H1 (cell line): Measurements from ENCODE around the gene PRR16. TPM values are rescaled to one million over a fixed set of nuclear protein-coding genes. Genes with fewer than 3 reads are reported as not detected.

Experiments used
- CTCF ChIA-PET: fragments of 300-600 bp; sonication (Branson Sonifier 250); formaldehyde crosslinking; loops from one replicate; lab custom pipeline; 2021; ENCODE audit not compliant: partially characterized antibody; lab: Charles Lee
- POLR2A ChIA-PET: fragments of 300-600 bp; sonication (Branson Sonifier 250); formaldehyde crosslinking; loops from one replicate; lab custom pipeline; 2021; ENCODE audit warnings: inconsistent platforms; ENCODE audit not compliant: partially characterized antibody; lab: Charles Lee
- DNase-seq, 2 experiments: peaks; one replicate each; pipeline versions ENCODE4 v3.0.0 to v3.0.0-alpha.2; 2010 to 2022; ENCODE audit warnings: low spot score in 2 of 2, low read depth in 1 of 2, mixed read lengths in 1 of 2
- FAIRE-seq: peaks from 2 replicates; lab custom pipeline; 2011; peaks lifted over from hg19 to GRCh38; lab: Jason Lieb, UNC
- H2AFZ ChIP-seq: 2 replicates; pipeline ENCODE4 v1.8.1; 2012; ENCODE audit warnings: low read length, inconsistent platforms
- H2AK5ac ChIP-seq: 2 replicates; pipeline ENCODE4 v1.6.1; 2013; ENCODE audit warnings: low read depth, low read length
- H2BK120ac ChIP-seq: replicated peaks from 2 replicates; pipeline ENCODE3; 2013; ENCODE audit warnings: low read depth, low read length, inconsistent platforms
- H2BK12ac ChIP-seq: 2 replicates; pipeline ENCODE4 v1.6.1; 2013; ENCODE audit warnings: low read depth, low read length
- H2BK15ac ChIP-seq: 2 replicates; pipeline ENCODE4 v1.6.1; 2013; ENCODE audit warnings: low read length
- H2BK20ac ChIP-seq: 2 replicates; pipeline ENCODE4 v1.6.1; 2013; ENCODE audit warnings: low read length
- H2BK5ac ChIP-seq: 2 replicates; pipeline ENCODE4 v1.6.1; 2013; ENCODE audit warnings: low read depth, low read length
- H3K14ac ChIP-seq: 2 replicates; pipeline ENCODE4 v1.6.1; 2013; ENCODE audit warnings: inconsistent platforms; ENCODE audit not compliant: insufficient read length
- H3K18ac ChIP-seq: 2 replicates; pipeline ENCODE4 v1.6.1; 2013; ENCODE audit warnings: low read length; ENCODE audit errors: extremely low read depth
- H3K23ac ChIP-seq: 2 replicates; pipeline ENCODE4 v1.6.1; 2013; ENCODE audit warnings: inconsistent platforms; ENCODE audit not compliant: insufficient read length
- H3K23me2 ChIP-seq: 2 replicates; pipeline ENCODE4 v1.6.1; 2013; ENCODE audit warnings: low read depth, low read length
- H3K27ac ChIP-seq: 2 replicates; pipeline ENCODE4 v1.6.1; 2011; ENCODE audit warnings: low read depth, low read length, inconsistent platforms
- H3K27me3 ChIP-seq, 4 experiments: replicated peaks in 1 of 4; 1 replicate in 1 of 4; 2 replicates in 3 of 4; pipeline versions ENCODE4 v1.6.1 to v1.8.1; 2011 to 2013; ENCODE audit warnings: low read length in 3 of 4, mild to moderate bottlenecking in 3 of 4, inconsistent platforms in 2 of 4, mixed read lengths in 2 of 4, moderate library complexity in 1 of 4; ENCODE audit not compliant: control insufficient read depth in 3 of 4, insufficient read depth in 3 of 4; ENCODE audit errors: extremely low read depth in 1 of 4
- H3K36me3 ChIP-seq, 4 experiments: 2 replicates each; pipeline versions ENCODE4 v1.6.1 to v1.8.1; 2011 to 2013; ENCODE audit warnings: mild to moderate bottlenecking in 4 of 4, low read length in 3 of 4, moderate library complexity in 2 of 4, control low read depth in 1 of 4, inconsistent platforms in 1 of 4; ENCODE audit not compliant: insufficient read depth in 4 of 4, control insufficient read depth in 2 of 4
- H3K4ac ChIP-seq: replicated peaks from 2 replicates; pipeline ENCODE3; 2013; ENCODE audit warnings: low read length, low read depth, mixed read lengths, inconsistent platforms; ENCODE audit not compliant: insufficient read length
- H3K4me1 ChIP-seq, 4 experiments: replicated peaks in 1 of 4; 1 replicate in 1 of 4; 2 replicates in 3 of 4; pipeline versions ENCODE4 v1.6.1 to v1.8.1; 2011 to 2013; ENCODE audit warnings: low read length in 3 of 4, inconsistent platforms in 2 of 4, mixed read lengths in 1 of 4; ENCODE audit not compliant: insufficient read depth in 4 of 4, control insufficient read depth in 3 of 4
- H3K4me2 ChIP-seq, 2 experiments: 2 replicates each; pipeline versions ENCODE4 v1.6.1 to v1.8.1; 2011 to 2013; ENCODE audit warnings: low read depth in 2 of 2, low read length in 2 of 2, control low read depth in 1 of 2, inconsistent platforms in 1 of 2, mild to moderate bottlenecking in 1 of 2; ENCODE audit not compliant: insufficient read depth in 1 of 2
- H3K4me3 ChIP-seq, 4 experiments: fragments of 200-600, 300-600 bp in 1 of 4; sonication (generic), shearing (Covaris generic), sonication (Bioruptor Twin) in 1 of 4; 2 replicates each; pipeline versions ENCODE4 v1.5.1 to v1.8.1; 2011 to 2016; ENCODE audit warnings: low read length in 4 of 4, low read depth in 3 of 4, control low read depth in 2 of 4, inconsistent platforms in 2 of 4, mild to moderate bottlenecking in 2 of 4, mixed read lengths in 1 of 4, moderate library complexity in 1 of 4; ENCODE audit not compliant: insufficient read depth in 2 of 4; ENCODE audit errors: extremely low read depth in 1 of 4
- H3K56ac ChIP-seq: replicated peaks from 2 replicates; pipeline ENCODE3; 2013; ENCODE audit warnings: low read depth, mild to moderate bottlenecking, mixed read lengths, low read length, inconsistent platforms; ENCODE audit not compliant: insufficient read length
- H3K79me1 ChIP-seq: 2 replicates; pipeline ENCODE4 v1.6.1; 2013; ENCODE audit warnings: low read depth, low read length, control low read depth
- H3K79me2 ChIP-seq, 2 experiments: 2 replicates each; pipeline versions ENCODE4 v1.6.1 to v1.8.1; 2012 to 2013; ENCODE audit warnings: low read length in 2 of 2, mild to moderate bottlenecking in 2 of 2, inconsistent platforms in 1 of 2; ENCODE audit not compliant: insufficient read depth in 2 of 2, control insufficient read depth in 1 of 2
- H3K9ac ChIP-seq, 4 experiments: replicated peaks in 1 of 4; 1 replicate in 1 of 4; 2 replicates in 3 of 4; pipeline versions ENCODE4 v1.6.1 to v1.8.1; 2011 to 2013; ENCODE audit warnings: low read depth in 3 of 4, low read length in 3 of 4, control low read depth in 2 of 4, mild to moderate bottlenecking in 2 of 4, moderate library complexity in 2 of 4, inconsistent platforms in 1 of 4; ENCODE audit errors: extremely low read depth in 1 of 4
- H3K9me3 ChIP-seq, 2 experiments: 2 replicates each; pipeline versions ENCODE4 v1.6.1 to v1.8.1; 2012 to 2013; ENCODE audit warnings: mild to moderate bottlenecking in 2 of 2, moderate library complexity in 2 of 2, control low read depth in 1 of 2, inconsistent platforms in 1 of 2, low read depth in 1 of 2, low read length in 1 of 2, mixed read lengths in 1 of 2; ENCODE audit not compliant: insufficient read depth in 2 of 2
- H4K20me1 ChIP-seq, 2 experiments: replicated peaks in 1 of 2; 2 replicates each; pipeline versions ENCODE3 to v1.8.1; 2011 to 2013; ENCODE audit warnings: inconsistent platforms in 2 of 2, low read length in 2 of 2, mild to moderate bottlenecking in 1 of 2; ENCODE audit not compliant: insufficient read depth in 2 of 2, control insufficient read depth in 1 of 2
- H4K5ac ChIP-seq: 2 replicates; pipeline ENCODE4 v1.6.1; 2013; ENCODE audit warnings: low read length, low read depth, mixed read lengths, inconsistent platforms; ENCODE audit not compliant: insufficient read length
- H4K8ac ChIP-seq: 2 replicates; pipeline ENCODE4 v1.8.0; 2013; ENCODE audit warnings: mild to moderate bottlenecking, moderate library complexity, low read length, inconsistent platforms; ENCODE audit not compliant: insufficient read depth; ENCODE audit errors: extremely low read depth
- H4K91ac ChIP-seq: replicated peaks from 2 replicates; pipeline ENCODE3; 2013; ENCODE audit warnings: low read length, mixed read lengths, inconsistent platforms; ENCODE audit not compliant: insufficient read length
- POLR2A ChIP-seq, 2 experiments: IDR thresholded peaks; 1 replicate in 1 of 2; 2 replicates in 1 of 2; pipeline ENCODE4 v1.6.1; 2011; ENCODE audit warnings: low read depth in 2 of 2, low read length in 2 of 2, mild to moderate bottlenecking in 2 of 2; ENCODE audit errors: control extremely low read depth in 1 of 2
- POU5F1 ChIP-seq: IDR thresholded peaks from 2 replicates; pipeline ENCODE4 v1.6.1; 2011; ENCODE audit warnings: low read depth, mild to moderate bottlenecking, low read length, moderate library complexity
- RBBP5 ChIP-seq: IDR thresholded peaks from 2 replicates; pipeline ENCODE4 v1.7.1; 2012; ENCODE audit warnings: low read depth, mild to moderate bottlenecking, inconsistent platforms, low read length, moderate library complexity, borderline replicate concordance
- RFX5 ChIP-seq: IDR thresholded peaks from 2 replicates; pipeline ENCODE4 v1.6.1; 2011; ENCODE audit warnings: low read depth, low read length, improper control_type of control experiment, borderline replicate concordance
- SIRT6 ChIP-seq: IDR thresholded peaks from one replicate; pipeline ENCODE4 v1.7.1; 2012; ENCODE audit warnings: low read length, inconsistent platforms
- WGBS, 2 experiments: shearing (Covaris generic) in 1 of 2; methylation state at CpG; one replicate each; pipeline versions ENCODE4 v1.1.6 to v1.1.7; 2013 to 2015; ENCODE audit warnings: low lambda C conversion rate in 2 of 2, mixed read lengths in 2 of 2, inconsistent platforms in 1 of 2, low coverage in 1 of 2, missing lambda C conversion rate in 1 of 2; ENCODE audit not compliant: insufficient replicate concordance in 2 of 2, insufficient coverage in 1 of 2, insufficient read length in 1 of 2; ENCODE audit errors: extremely low coverage in 1 of 2, missing lambda C conversion rate in 1 of 2; 5-methylcytosine and 5-hydroxymethylcytosine counted together
- polyA plus RNA-seq, 7 experiments: library from polyadenylated mRNA; depleted of rRNA in 3 of 7; stranded (reverse) in 5 of 7; unstranded in 2 of 7; fragments of >200 nt in 5 of 7; fragments of 200-250 nt in 2 of 7; gene quantifications; 1 replicate in 5 of 7; 2 replicates in 1 of 7; 4 replicates in 1 of 7; pipeline versions ENCODE4 v1.2.1 to v1.2.3, GENCODE V29; 2011 to 2013; ENCODE audit warnings: missing spikeins in 2 of 7, mixed read lengths in 2 of 7
- total RNA-seq: library from RNA; stranded (reverse); fragmentation: NEBNext Ultra II Directional; extraction: Animal tissue kit (Norgen Biotek cat#: 25700); gene quantifications from 2 replicates; pipeline ENCODE4 v1.2.1, GENCODE V29; 2021

PRR16 gene
- total and polyA plus RNA-seq, 2 of the 8 experiments (the other 6 are each of a cell fraction or from before 2014, with no cell fraction given) = 0.73 to 1.6 TPM

DNA sequence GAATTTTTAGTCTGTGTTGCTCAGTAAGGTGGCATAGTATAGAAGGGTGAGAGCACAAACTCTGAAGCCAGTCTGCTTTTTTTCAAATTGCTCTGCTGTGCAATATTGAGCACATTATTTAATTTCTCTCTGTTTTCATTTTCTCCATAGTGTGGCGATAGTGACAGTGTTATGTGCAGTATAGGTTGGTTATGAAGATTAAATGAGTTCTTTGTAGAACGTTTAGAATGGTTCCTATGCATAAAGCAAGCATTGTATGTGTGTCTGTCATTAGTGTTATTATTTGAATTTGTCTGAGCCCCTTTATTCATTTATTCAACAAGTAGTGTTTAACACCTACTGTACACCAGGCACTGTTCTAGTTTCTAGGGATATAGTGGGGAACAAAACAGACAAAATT is 9.2 kb downstream of the PRR16 start:
- FAIRE-seq = no peak
- H3K4me3 ChIP-seq = no peak overlapping the region
- no peak overlapping the region for H3K23ac ChIP-seq
- H4K91ac ChIP-seq = no peak overlapping the region
- no peak overlapping the region for H2BK120ac ChIP-seq
- no peak overlapping the region for H2AK5ac ChIP-seq
- no peaks in the 10 kb centered on the region for H4K20me1 ChIP-seq
- WGBS, 2 experiments = 91% methylated on average over 2 of the region's 2 CpGs; no CpG with 5 or more reads in 1 of the 2 experiments
- H3K9me3 ChIP-seq = no peaks in the 10 kb centered on the region
- POLR2A ChIA-PET = no interaction called here
- DNase-seq = no peak
- no peak overlapping the region for H3K56ac ChIP-seq
- no peak overlapping the region for H3K9ac ChIP-seq
- CTCF ChIA-PET = no interaction called here
- no peak overlapping the region for H2AFZ ChIP-seq
- no peak overlapping the region for H3K4ac ChIP-seq
- H2BK15ac ChIP-seq = no peak overlapping the region
- H3K23me2 ChIP-seq = no peaks in the 10 kb centered on the region
- no peak overlapping the region for H2BK5ac ChIP-seq
- no peaks in the 10 kb centered on the region for H3K4me1 ChIP-seq
- no peaks in the 10 kb centered on the region for H3K79me1 ChIP-seq
- no peak overlapping the region for H3K18ac ChIP-seq
- H3K27me3 ChIP-seq = no peaks in the 10 kb centered on the region
- H4K8ac ChIP-seq = no peak overlapping the region
- H3K79me2 ChIP-seq = no peaks in the 10 kb centered on the region
- H3K36me3 ChIP-seq = no peaks in the 10 kb centered on the region
- no peak overlapping the region for H3K4me2 ChIP-seq
- no peak overlapping the region for H2BK20ac ChIP-seq
- H3K27ac ChIP-seq = no peak overlapping the region
- H3K14ac ChIP-seq = no peak overlapping the region
- no peak overlapping the region for H2BK12ac ChIP-seq
- no peak for TF ChIP-seq RFX5
- TF ChIP-seq POU5F1 = no peak
- no peak for TF ChIP-seq RBBP5
- TF ChIP-seq POLR2A (IDR thresholded peaks at IDR 0.05; ENCODE audit: control extremely low read depth in 1 of 2, low read depth in 2 of 2, low read length in 2 of 2) = no peak
- no peak for TF ChIP-seq SIRT6
- TF ChIP-seq, all 59 proteins: peak for 0
- H4K5ac ChIP-seq = no peak overlapping the region
